Right lobe of liver (tissue), 6 donors: Measurements from ENCODE around the gene TIMMDC1. TPM values are rescaled to one million over a fixed set of nuclear protein-coding genes. Genes with fewer than 3 reads are reported as not detected.

Source experiments
- ATAC-seq, 4 donors: fragments of 200-7000 bp; cut with Tn5 transposase; one replicate each; pipeline ENCODE4 v1.9.1; 2020; ENCODE audit warnings: mild to moderate bottlenecking in 4 of 4, moderate library complexity in 4 of 4
- DNase-seq, 3 donors: peaks; one replicate each; pipeline ENCODE4 v3.0.0-alpha.2; 2020
- H3K27ac ChIP-seq, 3 donors: fragments of 200-600 bp; one replicate each; pipeline ENCODE4 v1.8.0; 2022
- H3K27me3 ChIP-seq, 2 donors: fragments of 200-600 bp; one replicate each; pipeline ENCODE4 v1.8.0; 2022
- H3K36me3 ChIP-seq, 4 donors: fragments of 200-600 bp; sonication (generic) in 1 of 4; one replicate each; pipeline versions ENCODE4 v1.5.1 to v1.8.0; 2017 to 2022; ENCODE audit warnings: control low read depth in 1 of 4
- H3K4me1 ChIP-seq, 4 donors: fragments of 200-600 bp; sonication (generic) in 1 of 4; one replicate each; pipeline versions ENCODE4 v1.5.1 to v1.8.0; 2017 to 2022; ENCODE audit warnings: control low read depth in 1 of 4
- H3K4me3 ChIP-seq, 3 donors: fragments of 200-600 bp; one replicate each; pipeline ENCODE4 v1.8.0; 2022
- H3K9me3 ChIP-seq, 4 donors: fragments of 200-600 bp; sonication (generic) in 1 of 4; one replicate each; pipeline versions ENCODE4 v1.5.1 to v1.8.0; 2017 to 2022; ENCODE audit warnings: control low read depth in 1 of 4
- POLR2A ChIP-seq: fragments of 450-650 bp; IDR thresholded peaks from one replicate; pipeline ENCODE4 v1.6.1; 2017; ENCODE audit warnings: antibody characterized with exemption, mild to moderate bottlenecking
- WGBS: methylation state at CpG from one replicate; pipeline ENCODE4 v1.1.6; 2018; ENCODE audit warnings: low coverage, low lambda C conversion rate; ENCODE audit not compliant: insufficient coverage; ENCODE audit errors: missing lambda C conversion rate; 5-methylcytosine and 5-hydroxymethylcytosine counted together
- intact Hi-C, 2 donors: fragments of 100-400 bp; cut with DNase I; formaldehyde crosslinking; loops; one replicate each; pipeline versions ENCODE4 v1.11.2 to v1.14.1; 2022
- total RNA-seq, 6 experiments: library from RNA; depleted of rRNA in 2 of 6; stranded (reverse); fragments of >200 nt in 2 of 6; fragmentation: NEBNext Ultra II Directional in 3 of 6; extraction: Animal tissue kit (Norgen Biotek cat#: 25700) in 3 of 6; gene quantifications; one replicate each; pipeline versions ENCODE4 v1.1.0 to v1.2.4, GENCODE V29; 2016 to 2023
- TF ChIP-seq, protein P1 (sequence below), 4 donors: fragments of 200-600 bp in 3 of 4; fragments of 450-650 bp in 1 of 4; IDR thresholded peaks; one replicate each; pipeline versions ENCODE4 v1.5.1 to v1.8.0; 2016 to 2022; ENCODE audit warnings: antibody characterized with exemption in 4 of 4, mild to moderate bottlenecking in 2 of 4
- donor health status: DM: no; HTN: yes; CAD: no.
- donor health status: DM: no; HTN: no; CAD: no.
- donor health status: DM: no; HTN: no; CAD: no.
- donor health status: DM: no; HTN: yes; CAD: no.
- donor health status: DM: no; HTN: yes; CAD: no.

TIMMDC1 gene
- total RNA-seq, 6 experiments from 2014 or later = 16.4 to 63.5 (median 42.8) TPM

GRCh38 chr3:119506631-119507030 lies 8.3 kb downstream of the TIMMDC1 start:
- Histone ChIP-seq H3K27me3 (no peaks in the 10 kb centered on the region), H3K36me3 (peaks cover 0 to 42% (median 3%) of the 10 kb centered on the region in 4 donors), H3K4me3 (peak overlapping the region in 1 of 3 donors; percentile 2), H3K27ac (no peak overlapping the region), H3K9me3 (no peaks in the 10 kb centered on the region), H3K4me1 (no peaks in the 10 kb centered on the region)
- DNase-seq (no peak), ATAC-seq (peak in 1 of 4 donors; percentile 65)
- TF ChIP-seq POLR2A = no peak
- TF ChIP-seq, protein P1, sequence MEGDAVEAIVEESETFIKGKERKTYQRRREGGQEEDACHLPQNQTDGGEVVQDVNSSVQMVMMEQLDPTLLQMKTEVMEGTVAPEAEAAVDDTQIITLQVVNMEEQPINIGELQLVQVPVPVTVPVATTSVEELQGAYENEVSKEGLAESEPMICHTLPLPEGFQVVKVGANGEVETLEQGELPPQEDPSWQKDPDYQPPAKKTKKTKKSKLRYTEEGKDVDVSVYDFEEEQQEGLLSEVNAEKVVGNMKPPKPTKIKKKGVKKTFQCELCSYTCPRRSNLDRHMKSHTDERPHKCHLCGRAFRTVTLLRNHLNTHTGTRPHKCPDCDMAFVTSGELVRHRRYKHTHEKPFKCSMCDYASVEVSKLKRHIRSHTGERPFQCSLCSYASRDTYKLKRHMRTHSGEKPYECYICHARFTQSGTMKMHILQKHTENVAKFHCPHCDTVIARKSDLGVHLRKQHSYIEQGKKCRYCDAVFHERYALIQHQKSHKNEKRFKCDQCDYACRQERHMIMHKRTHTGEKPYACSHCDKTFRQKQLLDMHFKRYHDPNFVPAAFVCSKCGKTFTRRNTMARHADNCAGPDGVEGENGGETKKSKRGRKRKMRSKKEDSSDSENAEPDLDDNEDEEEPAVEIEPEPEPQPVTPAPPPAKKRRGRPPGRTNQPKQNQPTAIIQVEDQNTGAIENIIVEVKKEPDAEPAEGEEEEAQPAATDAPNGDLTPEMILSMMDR (IDR thresholded peaks at IDR 0.05) = no peak
- intact Hi-C loops = no loop called here
- 40% methylated on average over 4 of the region's 4 CpGs for WGBS

GRCh38 chr3:119507404-119507803 lies 9.1 kb downstream of the TIMMDC1 start:
- DNase-seq (no peak), ATAC-seq (no peak)
- TF ChIP-seq, protein P1 (IDR thresholded peaks at IDR 0.05) = no peak
- no peak for TF ChIP-seq POLR2A
- intact Hi-C loops = no loop called here
- 93% methylated on average over 2 of the region's 2 CpGs for WGBS
- Histone ChIP-seq H3K4me3 (no peak overlapping the region), H3K4me1 (no peaks in the 10 kb centered on the region), H3K36me3 (peaks cover 0 to 42% (median 3%) of the 10 kb centered on the region in 4 donors), H3K9me3 (no peaks in the 10 kb centered on the region), H3K27me3 (no peaks in the 10 kb centered on the region), H3K27ac (no peak overlapping the region)

DNA sequence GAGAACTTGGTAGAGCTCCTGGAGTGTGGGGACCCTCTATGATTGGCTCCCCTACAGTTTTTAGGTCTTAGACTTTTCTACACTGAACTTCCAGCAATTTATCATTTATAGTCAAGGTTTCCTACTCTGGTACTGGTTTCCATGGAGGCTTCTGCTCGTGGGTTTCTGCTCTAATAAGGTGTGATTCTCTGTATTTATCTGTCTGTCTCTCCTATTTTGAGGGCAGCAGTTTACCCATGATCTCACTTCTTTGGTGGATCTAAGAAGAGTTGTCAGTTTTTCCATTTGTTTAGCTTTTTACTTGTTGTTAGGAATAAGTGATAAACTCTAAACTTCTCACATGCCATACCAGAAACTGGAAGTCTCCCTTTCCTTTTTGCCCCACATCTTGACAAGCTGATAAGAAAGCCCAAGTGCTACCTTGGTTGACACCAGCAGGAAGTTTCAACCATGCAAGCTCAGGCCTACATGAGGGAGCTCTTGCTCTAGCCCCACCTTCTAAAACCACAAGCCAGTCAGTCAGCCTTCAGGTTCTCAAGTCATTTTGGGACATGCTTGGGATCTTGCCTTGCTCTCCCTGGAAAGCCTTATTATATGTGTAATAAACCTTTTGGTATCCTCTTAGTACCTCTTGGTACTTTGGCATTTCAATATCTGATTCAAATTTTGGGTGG lies 10.0 kb downstream of the TIMMDC1 start:
- Histone ChIP-seq H3K4me1 (no peaks in the 10 kb centered on the region), H3K9me3 (no peaks in the 10 kb centered on the region), H3K27me3 (no peaks in the 10 kb centered on the region), H3K27ac (no peak overlapping the region), H3K36me3 (peaks cover 0 to 42% (median 3%) of the 10 kb centered on the region in 4 donors), H3K4me3 (no peak overlapping the region)
- WGBS = 55% methylated on average over 1 of the region's 1 CpG
- DNase-seq = no peak
- TF ChIP-seq POLR2A = no peak
- TF ChIP-seq, protein P1 (IDR thresholded peaks at IDR 0.05) = no peak
- ATAC-seq = no peak
- intact Hi-C loops = no loop called here

DNA sequence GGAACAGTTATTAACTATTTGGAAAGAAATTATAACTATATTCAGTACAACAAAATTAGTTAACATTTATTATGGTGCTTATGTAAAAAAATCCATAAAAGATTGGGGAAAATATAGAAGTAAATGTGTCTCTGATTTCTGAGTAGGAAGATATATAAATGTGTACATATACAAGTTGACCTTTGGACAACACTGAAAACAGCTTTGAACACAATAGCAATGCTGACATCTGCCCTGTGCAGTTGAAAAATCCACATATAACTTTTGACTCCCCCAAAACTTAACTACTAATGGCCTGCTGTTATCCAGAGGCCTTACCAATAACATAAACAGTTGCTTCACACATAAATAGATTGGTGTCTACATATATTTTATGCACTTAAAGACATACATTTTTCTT lies 12.3 kb downstream of the TIMMDC1 start:
- DNase-seq = no peak
- no peak overlapping the region for H3K4me3 ChIP-seq
- intact Hi-C loops = no loop called here

More for the DNA sequence above, 12.3 kb downstream of the TIMMDC1 start:
- no peaks in the 10 kb centered on the region for H3K4me1 ChIP-seq
- H3K27ac ChIP-seq = no peak overlapping the region
- H3K27me3 ChIP-seq = no peaks in the 10 kb centered on the region
- H3K36me3 ChIP-seq = peaks cover 0 to 56% (median 3%) of the 10 kb centered on the region in 4 donors
- ATAC-seq = no peak
- H3K9me3 ChIP-seq = no peaks in the 10 kb centered on the region
- TF ChIP-seq, protein P1 (IDR thresholded peaks at IDR 0.05) = no peak
- no peak for TF ChIP-seq POLR2A
